K562 (cell line): ENCODE data around the gene CCDC183. TPM values are rescaled to one million over a fixed set of nuclear protein-coding genes. Genes with fewer than 3 reads are reported as not detected.

ENCODE experiments used
- ARID1B ChIP-seq: fragments of 450-650 bp; IDR thresholded peaks from 2 replicates; pipeline ENCODE4 v1.6.1; 2016; ENCODE audit warnings: antibody characterized with exemption, mild to moderate bottlenecking, inconsistent platforms
- BRF1 ChIP-seq: IDR thresholded peaks from 3 replicates; pipeline ENCODE4 v1.6.1; 2011; ENCODE audit warnings: borderline replicate concordance, mild to moderate bottlenecking; ENCODE audit not compliant: insufficient read length; ENCODE audit errors: extremely low read depth
- CBX8 ChIP-seq: fragments of 200-600 bp; sonication (generic); IDR thresholded peaks from 2 replicates; pipeline ENCODE4 v1.6.1; 2012; ENCODE audit warnings: borderline replicate concordance, mixed run types, low read depth, mild to moderate bottlenecking, moderate library complexity, mixed read lengths, low read length, control low read depth, inconsistent platforms; ENCODE audit not compliant: poor library complexity, severe bottlenecking; ENCODE audit errors: extremely low read depth
- FOXM1 ChIP-seq, 2 experiments: fragments of 450-650 bp in 1 of 2; sonication (generic) in 1 of 2; formaldehyde crosslinking in 1 of 2; IDR thresholded peaks; 2 replicates each; pipeline versions ENCODE4 v1.6.1 to v1.9.0; 2017 to 2022; ENCODE audit warnings: low read depth in 2 of 2, mild to moderate bottlenecking in 2 of 2, missing genetic modification reagents in 1 of 2, moderate library complexity in 1 of 2
- GTF2E2 ChIP-seq: fragments of 200-800 bp; sonication (Bioruptor generic); IDR thresholded peaks from 2 replicates; pipeline ENCODE4 v1.6.1; 2016; ENCODE audit warnings: missing genetic modification characterization, missing compliant biosample characterization
- KAT7 ChIP-seq: sonication (generic); formaldehyde crosslinking; IDR thresholded peaks from 2 replicates; pipeline ENCODE4 v1.8.0; 2022; ENCODE audit warnings: missing genetic modification reagents, mild to moderate bottlenecking, borderline replicate concordance
- KLF10 ChIP-seq: fragments of 250-450 bp; sonication (Bioruptor Pico); IDR thresholded peaks from 2 replicates; pipeline ENCODE4 v1.6.1; 2021; ENCODE audit warnings: matching md5 sums
- polyA plus RNA-seq, 8 experiments: library from polyadenylated mRNA; depleted of rRNA in 4 of 8; stranded (reverse) in 5 of 8; unstranded in 3 of 8; fragments of >200 nt; fragmentation: Nextera tagmentation in 2 of 8; fragmentation: Illumina TruSeq in 1 of 8; extraction: Ambion mirVana in 2 of 8; extraction: Trizol in 1 of 8; gene quantifications; 2 replicates each; pipeline versions ENCODE4 v1.2.1 to v1.2.3, GENCODE V29; 2011 to 2014; ENCODE audit warnings: inconsistent platforms in 1 of 8, missing spikeins in 1 of 8
- total RNA-seq, 7 experiments: library from RNA; depleted of rRNA in 6 of 7; stranded (reverse); fragments of >200 nt in 6 of 7; fragmentation: Illumina TruSeq in 2 of 7; extraction: Trizol in 2 of 7; gene quantifications; 2 replicates each; pipeline versions ENCODE4 v1.2.1 to v1.2.3, GENCODE V29; 2011 to 2021; ENCODE audit warnings: low replicate concordance in 1 of 7
- TF ChIP-seq, protein P1 (sequence below): sonication (generic); formaldehyde crosslinking; IDR thresholded peaks from 2 replicates; pipeline ENCODE4 v1.9.0; 2022; ENCODE audit warnings: mild to moderate bottlenecking, missing genetic modification reagents
- TF ChIP-seq, protein P2 (sequence below): sonication (generic); formaldehyde crosslinking; IDR thresholded peaks from 2 replicates; pipeline ENCODE4 v1.8.0; 2023; ENCODE audit warnings: mild to moderate bottlenecking, missing genetic modification reagents
- TF ChIP-seq, protein P3 (sequence below): fragments of 450-650 bp; IDR thresholded peaks from 2 replicates; pipeline ENCODE4 v1.6.1; 2016; ENCODE audit warnings: mild to moderate bottlenecking, moderate library complexity

The CCDC183 gene
- total and polyA plus RNA-seq, 9 of the 15 experiments (the other 6 are each of a cell fraction or from before 2014, with no cell fraction given): 0.21 to 0.60 (median 0.29) TPM; not detected in 4

DNA sequence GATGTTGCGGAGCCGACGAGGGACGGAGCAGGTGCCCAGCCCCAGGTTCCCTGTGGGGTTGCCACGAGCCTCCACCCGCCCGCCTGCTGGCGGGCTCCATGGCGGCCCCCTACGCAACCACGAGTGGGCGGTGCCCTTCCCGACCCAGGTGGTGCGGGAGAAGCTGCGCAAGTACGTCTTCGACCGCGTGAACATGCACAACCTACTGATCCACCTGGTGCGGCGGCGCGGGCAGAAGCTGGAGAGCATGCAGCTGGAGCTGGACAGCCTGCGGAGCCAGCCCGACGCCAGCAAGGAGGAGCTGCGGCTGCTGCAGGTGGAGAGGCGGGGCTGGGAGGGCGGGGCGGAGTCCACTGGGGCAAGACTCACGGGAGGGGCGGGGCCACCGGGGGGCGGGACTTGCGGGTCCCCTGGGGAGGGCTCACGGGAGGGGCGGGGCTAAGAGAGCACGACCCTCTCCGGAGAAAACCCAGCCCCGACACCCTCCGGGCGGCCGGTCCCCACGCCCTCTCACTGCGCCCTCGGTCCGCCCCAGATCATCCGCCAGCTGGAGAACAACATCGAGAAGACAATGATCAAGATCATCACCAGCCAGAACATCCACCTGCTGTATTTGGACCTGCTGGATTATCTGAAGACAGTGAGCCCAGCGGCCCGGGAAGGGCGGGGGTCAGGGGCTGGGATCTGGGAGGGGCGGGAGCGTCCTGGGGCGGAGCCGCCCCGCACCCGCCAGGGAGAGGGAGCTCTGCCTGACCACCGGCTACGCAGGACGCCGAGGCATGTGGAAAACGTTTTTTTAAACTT is 3.9 kb downstream of the CCDC183 start (continued):
- TF ChIP-seq, protein P1, sequence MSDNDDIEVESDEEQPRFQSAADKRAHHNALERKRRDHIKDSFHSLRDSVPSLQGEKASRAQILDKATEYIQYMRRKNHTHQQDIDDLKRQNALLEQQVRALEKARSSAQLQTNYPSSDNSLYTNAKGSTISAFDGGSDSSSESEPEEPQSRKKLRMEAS (CRISPR knock-in tag): peak; percentile 73
- TF ChIP-seq, protein P2, sequence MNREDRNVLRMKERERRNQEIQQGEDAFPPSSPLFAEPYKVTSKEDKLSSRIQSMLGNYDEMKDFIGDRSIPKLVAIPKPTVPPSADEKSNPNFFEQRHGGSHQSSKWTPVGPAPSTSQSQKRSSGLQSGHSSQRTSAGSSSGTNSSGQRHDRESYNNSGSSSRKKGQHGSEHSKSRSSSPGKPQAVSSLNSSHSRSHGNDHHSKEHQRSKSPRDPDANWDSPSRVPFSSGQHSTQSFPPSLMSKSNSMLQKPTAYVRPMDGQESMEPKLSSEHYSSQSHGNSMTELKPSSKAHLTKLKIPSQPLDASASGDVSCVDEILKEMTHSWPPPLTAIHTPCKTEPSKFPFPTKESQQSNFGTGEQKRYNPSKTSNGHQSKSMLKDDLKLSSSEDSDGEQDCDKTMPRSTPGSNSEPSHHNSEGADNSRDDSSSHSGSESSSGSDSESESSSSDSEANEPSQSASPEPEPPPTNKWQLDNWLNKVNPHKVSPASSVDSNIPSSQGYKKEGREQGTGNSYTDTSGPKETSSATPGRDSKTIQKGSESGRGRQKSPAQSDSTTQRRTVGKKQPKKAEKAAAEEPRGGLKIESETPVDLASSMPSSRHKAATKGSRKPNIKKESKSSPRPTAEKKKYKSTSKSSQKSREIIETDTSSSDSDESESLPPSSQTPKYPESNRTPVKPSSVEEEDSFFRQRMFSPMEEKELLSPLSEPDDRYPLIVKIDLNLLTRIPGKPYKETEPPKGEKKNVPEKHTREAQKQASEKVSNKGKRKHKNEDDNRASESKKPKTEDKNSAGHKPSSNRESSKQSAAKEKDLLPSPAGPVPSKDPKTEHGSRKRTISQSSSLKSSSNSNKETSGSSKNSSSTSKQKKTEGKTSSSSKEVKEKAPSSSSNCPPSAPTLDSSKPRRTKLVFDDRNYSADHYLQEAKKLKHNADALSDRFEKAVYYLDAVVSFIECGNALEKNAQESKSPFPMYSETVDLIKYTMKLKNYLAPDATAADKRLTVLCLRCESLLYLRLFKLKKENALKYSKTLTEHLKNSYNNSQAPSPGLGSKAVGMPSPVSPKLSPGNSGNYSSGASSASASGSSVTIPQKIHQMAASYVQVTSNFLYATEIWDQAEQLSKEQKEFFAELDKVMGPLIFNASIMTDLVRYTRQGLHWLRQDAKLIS (CRISPR knock-in tag): peak; percentile 45; the same call in 1 of the 2 replicates
- TF ChIP-seq, protein P3, sequence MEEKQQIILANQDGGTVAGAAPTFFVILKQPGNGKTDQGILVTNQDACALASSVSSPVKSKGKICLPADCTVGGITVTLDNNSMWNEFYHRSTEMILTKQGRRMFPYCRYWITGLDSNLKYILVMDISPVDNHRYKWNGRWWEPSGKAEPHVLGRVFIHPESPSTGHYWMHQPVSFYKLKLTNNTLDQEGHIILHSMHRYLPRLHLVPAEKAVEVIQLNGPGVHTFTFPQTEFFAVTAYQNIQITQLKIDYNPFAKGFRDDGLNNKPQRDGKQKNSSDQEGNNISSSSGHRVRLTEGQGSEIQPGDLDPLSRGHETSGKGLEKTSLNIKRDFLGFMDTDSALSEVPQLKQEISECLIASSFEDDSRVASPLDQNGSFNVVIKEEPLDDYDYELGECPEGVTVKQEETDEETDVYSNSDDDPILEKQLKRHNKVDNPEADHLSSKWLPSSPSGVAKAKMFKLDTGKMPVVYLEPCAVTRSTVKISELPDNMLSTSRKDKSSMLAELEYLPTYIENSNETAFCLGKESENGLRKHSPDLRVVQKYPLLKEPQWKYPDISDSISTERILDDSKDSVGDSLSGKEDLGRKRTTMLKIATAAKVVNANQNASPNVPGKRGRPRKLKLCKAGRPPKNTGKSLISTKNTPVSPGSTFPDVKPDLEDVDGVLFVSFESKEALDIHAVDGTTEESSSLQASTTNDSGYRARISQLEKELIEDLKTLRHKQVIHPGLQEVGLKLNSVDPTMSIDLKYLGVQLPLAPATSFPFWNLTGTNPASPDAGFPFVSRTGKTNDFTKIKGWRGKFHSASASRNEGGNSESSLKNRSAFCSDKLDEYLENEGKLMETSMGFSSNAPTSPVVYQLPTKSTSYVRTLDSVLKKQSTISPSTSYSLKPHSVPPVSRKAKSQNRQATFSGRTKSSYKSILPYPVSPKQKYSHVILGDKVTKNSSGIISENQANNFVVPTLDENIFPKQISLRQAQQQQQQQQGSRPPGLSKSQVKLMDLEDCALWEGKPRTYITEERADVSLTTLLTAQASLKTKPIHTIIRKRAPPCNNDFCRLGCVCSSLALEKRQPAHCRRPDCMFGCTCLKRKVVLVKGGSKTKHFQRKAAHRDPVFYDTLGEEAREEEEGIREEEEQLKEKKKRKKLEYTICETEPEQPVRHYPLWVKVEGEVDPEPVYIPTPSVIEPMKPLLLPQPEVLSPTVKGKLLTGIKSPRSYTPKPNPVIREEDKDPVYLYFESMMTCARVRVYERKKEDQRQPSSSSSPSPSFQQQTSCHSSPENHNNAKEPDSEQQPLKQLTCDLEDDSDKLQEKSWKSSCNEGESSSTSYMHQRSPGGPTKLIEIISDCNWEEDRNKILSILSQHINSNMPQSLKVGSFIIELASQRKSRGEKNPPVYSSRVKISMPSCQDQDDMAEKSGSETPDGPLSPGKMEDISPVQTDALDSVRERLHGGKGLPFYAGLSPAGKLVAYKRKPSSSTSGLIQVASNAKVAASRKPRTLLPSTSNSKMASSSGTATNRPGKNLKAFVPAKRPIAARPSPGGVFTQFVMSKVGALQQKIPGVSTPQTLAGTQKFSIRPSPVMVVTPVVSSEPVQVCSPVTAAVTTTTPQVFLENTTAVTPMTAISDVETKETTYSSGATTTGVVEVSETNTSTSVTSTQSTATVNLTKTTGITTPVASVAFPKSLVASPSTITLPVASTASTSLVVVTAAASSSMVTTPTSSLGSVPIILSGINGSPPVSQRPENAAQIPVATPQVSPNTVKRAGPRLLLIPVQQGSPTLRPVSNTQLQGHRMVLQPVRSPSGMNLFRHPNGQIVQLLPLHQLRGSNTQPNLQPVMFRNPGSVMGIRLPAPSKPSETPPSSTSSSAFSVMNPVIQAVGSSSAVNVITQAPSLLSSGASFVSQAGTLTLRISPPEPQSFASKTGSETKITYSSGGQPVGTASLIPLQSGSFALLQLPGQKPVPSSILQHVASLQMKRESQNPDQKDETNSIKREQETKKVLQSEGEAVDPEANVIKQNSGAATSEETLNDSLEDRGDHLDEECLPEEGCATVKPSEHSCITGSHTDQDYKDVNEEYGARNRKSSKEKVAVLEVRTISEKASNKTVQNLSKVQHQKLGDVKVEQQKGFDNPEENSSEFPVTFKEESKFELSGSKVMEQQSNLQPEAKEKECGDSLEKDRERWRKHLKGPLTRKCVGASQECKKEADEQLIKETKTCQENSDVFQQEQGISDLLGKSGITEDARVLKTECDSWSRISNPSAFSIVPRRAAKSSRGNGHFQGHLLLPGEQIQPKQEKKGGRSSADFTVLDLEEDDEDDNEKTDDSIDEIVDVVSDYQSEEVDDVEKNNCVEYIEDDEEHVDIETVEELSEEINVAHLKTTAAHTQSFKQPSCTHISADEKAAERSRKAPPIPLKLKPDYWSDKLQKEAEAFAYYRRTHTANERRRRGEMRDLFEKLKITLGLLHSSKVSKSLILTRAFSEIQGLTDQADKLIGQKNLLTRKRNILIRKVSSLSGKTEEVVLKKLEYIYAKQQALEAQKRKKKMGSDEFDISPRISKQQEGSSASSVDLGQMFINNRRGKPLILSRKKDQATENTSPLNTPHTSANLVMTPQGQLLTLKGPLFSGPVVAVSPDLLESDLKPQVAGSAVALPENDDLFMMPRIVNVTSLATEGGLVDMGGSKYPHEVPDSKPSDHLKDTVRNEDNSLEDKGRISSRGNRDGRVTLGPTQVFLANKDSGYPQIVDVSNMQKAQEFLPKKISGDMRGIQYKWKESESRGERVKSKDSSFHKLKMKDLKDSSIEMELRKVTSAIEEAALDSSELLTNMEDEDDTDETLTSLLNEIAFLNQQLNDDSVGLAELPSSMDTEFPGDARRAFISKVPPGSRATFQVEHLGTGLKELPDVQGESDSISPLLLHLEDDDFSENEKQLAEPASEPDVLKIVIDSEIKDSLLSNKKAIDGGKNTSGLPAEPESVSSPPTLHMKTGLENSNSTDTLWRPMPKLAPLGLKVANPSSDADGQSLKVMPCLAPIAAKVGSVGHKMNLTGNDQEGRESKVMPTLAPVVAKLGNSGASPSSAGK: peak; percentile 90
- no peak for TF ChIP-seq GTF2E2 (tag)
- TF ChIP-seq FOXM1 (IDR thresholded peaks at IDR 0.05; ENCODE audit: low read depth): no peak
- TF ChIP-seq FOXM1 (CRISPR knock-in tag; IDR thresholded peaks at IDR 0.05; ENCODE audit: low read depth): no peak
- 0 out of 2 replicates have a peak, but pooled peaks have one; percentile 63 for TF ChIP-seq KAT7 (CRISPR knock-in tag)
- TF ChIP-seq KLF10 (CRISPR knock-in tag): no peak
- no peak for TF ChIP-seq CBX8
- TF ChIP-seq ARID1B: no peak
- no peak for TF ChIP-seq BRF1
